GM21576 (cell line): ENCODE data around the gene SMYD3.

Source experiments
- ATAC-seq: cut with Tn5 transposase; IDR thresholded peaks from one replicate; pipeline ENCODE4 v1.9.1; 2021; ENCODE audit warnings: mild to moderate bottlenecking, moderate library complexity; ENCODE audit not compliant: unreplicated experiment

The SMYD3 gene

GRCh38 chr1:246157516-246157915, 349.6 kb downstream of the SMYD3 start:
- no peak for ATAC-seq

- ATAC-seq = no peak
These were observed 350.2 kb downstream of the SMYD3 start for GRCh38 chr1:246156847-246157246.

- no peak for ATAC-seq
These were observed 351.2 kb downstream of the SMYD3 start for GRCh38 chr1:246155923-246156322.

- ATAC-seq = no peak
These were observed 353.3 kb downstream of the SMYD3 start for GRCh38 chr1:246153796-246154212.

GRCh38 chr1:246152986-246153431, 354.1 kb downstream of the SMYD3 start:
- no peak for ATAC-seq

GRCh38 chr1:246151796-246152434, 355.2 kb downstream of the SMYD3 start:
- no peak for ATAC-seq

- no peak for ATAC-seq
These were observed 357.5 kb downstream of the SMYD3 start for GRCh38 chr1:246149543-246149942.

- ATAC-seq = no peak
These were observed 359.3 kb downstream of the SMYD3 start for GRCh38 chr1:246147524-246148461.

- ATAC-seq = no peak
These were observed 360.1 kb downstream of the SMYD3 start for GRCh38 chr1:246146804-246147523.

GRCh38 chr1:246145900-246146299, 361.2 kb downstream of the SMYD3 start:
- no peak for ATAC-seq

- no peak for ATAC-seq
These were observed 362.1 kb downstream of the SMYD3 start for GRCh38 chr1:246144931-246145330.

- no peak for ATAC-seq
These were observed 364.7 kb downstream of the SMYD3 start for GRCh38 chr1:246142320-246142893.

GRCh38 chr1:246141306-246141705, 365.8 kb downstream of the SMYD3 start:
- ATAC-seq = no peak

- no peak for ATAC-seq
These were observed 367.3 kb downstream of the SMYD3 start for GRCh38 chr1:246139745-246140182.

GRCh38 chr1:246138781-246139180, 368.3 kb downstream of the SMYD3 start:
- ATAC-seq = no peak

GRCh38 chr1:246136477-246136876, 370.6 kb downstream of the SMYD3 start:
- no peak for ATAC-seq

GRCh38 chr1:246134789-246135188, 372.3 kb downstream of the SMYD3 start:
- no peak for ATAC-seq

GRCh38 chr1:246131095-246131494, 376.0 kb downstream of the SMYD3 start:
- ATAC-seq = no peak

- ATAC-seq = no peak
These were observed 378.5 kb downstream of the SMYD3 start for GRCh38 chr1:246128494-246129069.

GRCh38 chr1:246126580-246126979, 380.5 kb downstream of the SMYD3 start:
- ATAC-seq = no peak

- ATAC-seq = no peak
These were observed 385.0 kb downstream of the SMYD3 start for GRCh38 chr1:246122071-246122470.
